Mesendoderm (in vitro differentiated cells): Measurements from ENCODE around the gene NPVF.

Source experiments
- DNase-seq: peaks from one replicate; pipeline ENCODE4 v3.0.0; 2013
- H2AK5ac ChIP-seq: 2 replicates; pipeline ENCODE4 v1.6.1; 2013; ENCODE audit warnings: low read length, inconsistent platforms
- H2BK120ac ChIP-seq: 2 replicates; pipeline ENCODE4 v1.6.1; 2013; ENCODE audit warnings: low read depth, mild to moderate bottlenecking, low read length, moderate library complexity, mixed read lengths
- H2BK15ac ChIP-seq: replicated peaks from 2 replicates; pipeline ENCODE4 v1.6.1; 2013; ENCODE audit warnings: low read depth, mild to moderate bottlenecking, moderate library complexity
- H2BK5ac ChIP-seq: 2 replicates; pipeline ENCODE4 v1.6.1; 2013; ENCODE audit warnings: low read length, inconsistent platforms
- H3K18ac ChIP-seq: 2 replicates; pipeline ENCODE4 v1.6.1; 2013; ENCODE audit warnings: mild to moderate bottlenecking, low read length, mixed read lengths
- H3K23ac ChIP-seq: one replicate; pipeline ENCODE4 v1.6.1; 2013; ENCODE audit warnings: low read length
- H3K27ac ChIP-seq: 2 replicates; pipeline ENCODE4 v1.5.1; 2013; ENCODE audit warnings: low read depth, mild to moderate bottlenecking, inconsistent platforms, low read length, moderate library complexity
- H3K27me3 ChIP-seq: 2 replicates; pipeline ENCODE4 v1.6.1; 2013; ENCODE audit warnings: low read length, control low read depth, mild to moderate bottlenecking, inconsistent platforms; ENCODE audit not compliant: insufficient read depth, poor library complexity
- H3K36me3 ChIP-seq: 2 replicates; pipeline ENCODE4 v1.6.1; 2013; ENCODE audit warnings: low read length, inconsistent platforms; ENCODE audit not compliant: control insufficient read depth, insufficient read depth
- H3K4ac ChIP-seq: one replicate; pipeline ENCODE4 v1.6.1; 2013; ENCODE audit warnings: low read depth, mild to moderate bottlenecking, low read length, moderate library complexity
- H3K4me1 ChIP-seq: 2 replicates; pipeline ENCODE4 v1.6.1; 2013; ENCODE audit warnings: low read depth, low read length, inconsistent platforms; ENCODE audit not compliant: control insufficient read depth
- H3K4me2 ChIP-seq: 2 replicates; pipeline ENCODE4 v1.6.1; 2013; ENCODE audit warnings: low read length
- H3K4me3 ChIP-seq: 2 replicates; pipeline ENCODE4 v1.5.1; 2013; ENCODE audit warnings: mild to moderate bottlenecking, low read length
- H3K56ac ChIP-seq: one replicate; pipeline ENCODE4 v1.6.1; 2013; ENCODE audit warnings: low read length
- H3K79me1 ChIP-seq: 2 replicates; pipeline ENCODE4 v1.6.1; 2013; ENCODE audit warnings: low read length, inconsistent platforms
- H3K79me2 ChIP-seq: 2 replicates; pipeline ENCODE4 v1.6.1; 2013; ENCODE audit warnings: mild to moderate bottlenecking, low read length; ENCODE audit not compliant: control insufficient read depth, insufficient read depth
- H3K9ac ChIP-seq: 2 replicates; pipeline ENCODE4 v1.6.1; 2013; ENCODE audit warnings: low read length, inconsistent platforms
- H4K5ac ChIP-seq: one replicate; pipeline ENCODE4 v1.6.1; 2013; ENCODE audit warnings: low read length
- H4K8ac ChIP-seq: one replicate; pipeline ENCODE4 v1.6.1; 2013; ENCODE audit warnings: low read depth, mild to moderate bottlenecking, control low read depth, low read length, moderate library complexity
- WGBS: extraction: QIAGEN DNeasy Blood & Tissue Kit; methylation state at CpG from one replicate; pipeline ENCODE4 v1.1.7; 2013; ENCODE audit warnings: low lambda C conversion rate, missing lambda C conversion rate; ENCODE audit not compliant: insufficient coverage; ENCODE audit errors: extremely low coverage; 5-methylcytosine and 5-hydroxymethylcytosine counted together

The NPVF gene

DNA sequence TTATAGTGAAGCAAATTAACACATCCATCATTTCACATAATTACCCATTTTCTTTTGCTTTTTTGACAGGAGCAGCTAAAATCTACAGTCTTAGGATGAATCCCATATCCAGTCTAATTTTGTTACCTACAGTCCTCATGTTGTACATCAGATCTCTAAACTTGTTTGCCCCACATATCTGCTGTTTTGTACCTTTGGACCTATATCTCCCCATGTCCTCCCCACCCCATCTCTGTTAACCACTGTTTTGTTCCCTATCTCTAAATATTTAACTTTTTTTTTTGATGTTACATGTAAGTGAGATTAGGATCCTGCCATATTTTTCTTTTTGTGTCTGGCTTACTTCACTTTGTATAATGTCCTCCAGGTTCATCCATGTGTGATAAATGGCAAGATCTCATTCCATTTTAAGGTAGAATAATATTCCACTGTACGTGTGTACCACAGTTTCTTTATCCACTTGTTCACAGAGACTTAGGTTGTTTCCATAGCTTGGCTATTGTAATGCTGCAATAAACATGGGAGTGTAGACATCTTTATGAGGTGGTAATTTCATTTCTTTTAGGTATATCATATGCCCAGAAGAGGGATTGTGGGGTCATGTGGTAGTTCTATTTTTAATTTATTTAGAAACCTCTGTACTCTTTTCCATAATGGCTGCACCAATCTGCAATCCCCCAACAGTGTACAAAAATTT, 19.6 kb downstream of the NPVF start:
- H3K9ac ChIP-seq = no peak overlapping the region
- H3K27me3 ChIP-seq = no peaks in the 10 kb centered on the region
- H3K36me3 ChIP-seq = no peaks in the 10 kb centered on the region
- no peaks in the 10 kb centered on the region for H3K79me2 ChIP-seq
- no peak overlapping the region for H3K4ac ChIP-seq
- whole genome bisulfite sequencing = no CpG with 5 or more reads among the region's 1 CpG
- H3K79me1 ChIP-seq = no peaks in the 10 kb centered on the region
- H3K4me1 ChIP-seq = no peaks in the 10 kb centered on the region
- no peak overlapping the region for H3K4me3 ChIP-seq
- no peak overlapping the region for H2AK5ac ChIP-seq
- H3K56ac ChIP-seq = no peak overlapping the region
- H2BK15ac ChIP-seq = no peak overlapping the region
- no peak overlapping the region for H4K8ac ChIP-seq
- no peak overlapping the region for H3K18ac ChIP-seq
- DNase-seq = no peak
- no peak overlapping the region for H3K23ac ChIP-seq
- H2BK120ac ChIP-seq = no peak overlapping the region
- no peak overlapping the region for H3K4me2 ChIP-seq
- no peak overlapping the region for H3K27ac ChIP-seq
- H2BK5ac ChIP-seq = no peak overlapping the region
- no peak overlapping the region for H4K5ac ChIP-seq

DNA sequence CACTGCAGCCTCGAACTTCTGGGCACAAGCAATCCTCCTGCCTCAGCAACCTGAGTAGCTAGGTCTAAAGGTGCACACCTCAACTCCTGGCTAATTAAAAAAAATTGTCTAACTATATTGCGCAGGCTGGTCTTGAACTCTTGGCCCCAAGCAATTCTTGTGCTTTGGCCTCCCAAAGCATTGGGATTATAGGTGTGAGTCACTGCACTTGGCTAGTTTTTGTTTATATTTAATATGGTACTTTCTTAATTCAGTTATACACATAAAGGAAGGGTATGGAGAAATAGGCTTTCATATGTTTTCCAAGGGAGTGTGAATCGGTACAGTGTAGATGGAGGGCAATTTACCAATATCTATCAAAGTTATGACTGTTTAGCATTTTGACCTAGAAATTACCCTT, 20.4 kb downstream of the NPVF start:
- H4K5ac ChIP-seq = no peak overlapping the region
- no peaks in the 10 kb centered on the region for H3K4me1 ChIP-seq
- no peak overlapping the region for H3K56ac ChIP-seq
- no peaks in the 10 kb centered on the region for H3K79me1 ChIP-seq
- no peak overlapping the region for H2BK5ac ChIP-seq
- no CpG with 5 or more reads among the region's 3 CpGs for WGBS
- H2BK120ac ChIP-seq = no peak overlapping the region
- no peak overlapping the region for H3K4me2 ChIP-seq
- no peak for DNase-seq
- no peaks in the 10 kb centered on the region for H3K27me3 ChIP-seq
- H3K18ac ChIP-seq = no peak overlapping the region
- H3K79me2 ChIP-seq = no peaks in the 10 kb centered on the region
- H3K9ac ChIP-seq = no peak overlapping the region
- H3K36me3 ChIP-seq = no peaks in the 10 kb centered on the region
- H3K4ac ChIP-seq = no peak overlapping the region
- H2AK5ac ChIP-seq = no peak overlapping the region
- H2BK15ac ChIP-seq = no peak overlapping the region
- H3K4me3 ChIP-seq = no peak overlapping the region
- H3K27ac ChIP-seq = no peak overlapping the region
- H4K8ac ChIP-seq = no peak overlapping the region
- H3K23ac ChIP-seq = no peak overlapping the region

DNA sequence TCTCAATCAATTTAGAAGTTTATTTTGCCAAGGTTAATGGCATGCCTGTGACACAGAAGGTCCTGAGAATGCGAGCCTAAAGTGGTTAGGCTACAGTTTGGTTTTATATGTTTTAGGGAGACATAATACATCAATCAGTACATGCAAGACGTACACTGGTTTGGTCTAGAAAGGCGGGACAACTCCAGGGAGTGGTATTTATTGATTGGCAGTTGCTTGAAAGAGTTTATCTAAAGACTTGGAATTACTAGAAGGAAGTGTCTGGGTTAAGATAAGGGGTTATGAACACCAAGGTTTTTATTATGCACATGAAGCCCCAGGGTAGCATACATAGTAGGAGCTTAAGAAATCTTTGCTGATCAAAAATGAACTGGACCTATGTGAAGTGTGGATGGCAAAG, 21.5 kb downstream of the NPVF start:
- DNase-seq = no peak
- Histone ChIP-seq H3K79me2 (no peaks in the 10 kb centered on the region), H2BK5ac (no peak overlapping the region), H4K5ac (no peak overlapping the region), H3K4ac (no peak overlapping the region), H2AK5ac (no peak overlapping the region), H3K4me1 (no peaks in the 10 kb centered on the region), H4K8ac (no peak overlapping the region), H3K27me3 (no peaks in the 10 kb centered on the region), H3K4me2 (no peak overlapping the region), H3K56ac (no peak overlapping the region), H2BK120ac (no peak overlapping the region), H2BK15ac (no peak overlapping the region), H3K9ac (no peak overlapping the region), H3K27ac (no peak overlapping the region), H3K23ac (no peak overlapping the region), H3K79me1 (no peaks in the 10 kb centered on the region), H3K18ac (no peak overlapping the region), H3K4me3 (no peak overlapping the region), H3K36me3 (no peaks in the 10 kb centered on the region)
- no CpG with 5 or more reads among the region's 3 CpGs for WGBS

DNA sequence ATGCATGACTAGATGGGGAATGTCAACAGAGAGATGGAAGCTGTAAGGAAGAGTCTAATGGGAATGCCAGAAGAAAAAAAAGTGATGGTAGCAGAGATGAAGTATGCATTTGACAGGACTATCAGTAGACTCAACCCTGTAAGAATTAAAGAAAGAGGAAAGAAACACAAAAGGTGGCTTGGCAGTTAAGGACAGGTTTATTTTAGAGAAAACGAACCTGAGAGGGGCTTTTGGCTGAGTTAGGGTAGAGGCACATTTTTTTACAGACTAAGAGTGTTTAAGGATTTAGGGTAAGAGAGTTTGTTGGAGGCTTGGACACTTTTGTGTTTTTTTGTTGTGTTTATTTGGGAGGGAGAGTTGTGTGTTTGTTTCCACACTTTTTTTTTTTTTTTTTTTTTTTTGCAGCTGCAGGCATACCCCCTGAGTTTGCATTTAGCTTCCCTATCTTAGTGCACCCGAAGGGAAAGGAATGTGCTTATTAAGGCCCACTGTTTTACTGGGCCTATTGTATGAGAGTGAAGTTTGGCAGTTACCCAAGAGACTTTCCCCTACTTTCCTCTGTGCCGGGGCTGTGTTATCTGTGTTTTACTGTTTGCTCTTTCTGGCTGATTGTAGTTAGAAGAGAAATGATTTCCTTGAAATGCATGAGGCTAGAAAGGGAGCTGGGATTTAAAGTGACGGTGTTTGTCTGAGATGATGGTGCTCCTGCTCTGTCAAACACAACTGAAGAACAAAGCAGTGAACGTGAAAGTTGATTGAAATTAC, 32.0 kb downstream of the NPVF start:
- Histone ChIP-seq H3K79me2 (no peaks in the 10 kb centered on the region), H3K27me3 (no peaks in the 10 kb centered on the region), H2BK120ac (no peak overlapping the region), H4K8ac (no peak overlapping the region), H2BK5ac (no peak overlapping the region), H2BK15ac (no peak overlapping the region), H3K4me1 (no peaks in the 10 kb centered on the region), H3K4me3 (no peak overlapping the region), H3K4me2 (no peak overlapping the region), H4K5ac (no peak overlapping the region), H3K36me3 (no peaks in the 10 kb centered on the region), H2AK5ac (no peak overlapping the region), H3K79me1 (no peaks in the 10 kb centered on the region), H3K18ac (no peak overlapping the region), H3K4ac (no peak overlapping the region), H3K9ac (no peak overlapping the region), H3K56ac (no peak overlapping the region), H3K23ac (no peak overlapping the region), H3K27ac (no peak overlapping the region)
- WGBS = no CpG with 5 or more reads among the region's 5 CpGs
- DNase-seq = no peak

DNA sequence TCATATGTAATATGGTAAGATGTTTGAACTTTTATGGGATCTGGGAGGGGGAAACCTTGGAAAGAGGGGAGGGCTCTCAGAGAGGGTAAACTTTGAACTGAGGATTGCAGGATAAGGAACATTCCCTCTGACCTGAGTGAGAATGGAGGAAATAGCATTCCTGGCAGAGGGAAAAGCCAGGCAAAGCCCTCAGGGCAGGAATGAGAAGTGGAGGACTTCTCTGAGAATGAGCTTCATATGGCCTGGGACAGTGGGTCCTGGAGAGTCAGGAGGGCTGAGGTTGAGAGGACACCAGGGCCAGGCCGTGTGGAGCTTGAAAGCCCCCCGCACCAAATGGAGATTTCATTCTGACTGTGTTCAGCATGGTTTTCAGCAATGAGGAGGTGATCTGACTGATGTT, 34.2 kb downstream of the NPVF start:
- Histone ChIP-seq H3K23ac (no peak overlapping the region), H2BK120ac (no peak overlapping the region), H3K79me2 (no peaks in the 10 kb centered on the region), H3K27me3 (no peaks in the 10 kb centered on the region), H3K4me1 (no peaks in the 10 kb centered on the region), H3K36me3 (no peaks in the 10 kb centered on the region), H3K18ac (no peak overlapping the region), H2BK5ac (no peak overlapping the region), H3K79me1 (no peaks in the 10 kb centered on the region), H2AK5ac (no peak overlapping the region), H3K4me2 (no peak overlapping the region), H4K8ac (no peak overlapping the region), H3K4me3 (no peak overlapping the region), H3K4ac (no peak overlapping the region), H3K9ac (no peak overlapping the region), H2BK15ac (no peak overlapping the region), H4K5ac (no peak overlapping the region), H3K27ac (no peak overlapping the region), H3K56ac (no peak overlapping the region)
- WGBS = no CpG with 5 or more reads among the region's 2 CpGs
- peak; percentile 2 for DNase-seq
